A549 (cell line): ENCODE data around the gene ODF2L.

Experiments
- MYC ChIP-seq: IDR thresholded peaks from 2 replicates; pipeline ENCODE4 v1.6.1; 2012; ENCODE audit warnings: mild to moderate bottlenecking, inconsistent platforms, low read length, improper control_type of control experiment, borderline replicate concordance
- NFE2L2 ChIP-seq: fragments of 150-350 bp; conservative IDR thresholded peaks from 2 replicates; pipeline ENCODE4 v1.6.1; 2014; ENCODE audit warnings: low read length
- NPAS2 ChIP-seq: fragments of 250-450 bp; sonication (Bioruptor Pico); IDR thresholded peaks from 2 replicates; pipeline ENCODE4 v1.8.0; 2022; ENCODE audit warnings: mild to moderate bottlenecking, moderate library complexity, borderline replicate concordance
- POLR2A ChIP-seq: IDR thresholded peaks from 2 replicates; pipeline ENCODE4 v1.6.1; 2012; ENCODE audit warnings: mild to moderate bottlenecking, low read length
- SREBF2 ChIP-seq: fragments of 450-650 bp; IDR thresholded peaks from 2 replicates; pipeline ENCODE4 v1.6.1; 2014; ENCODE audit warnings: mild to moderate bottlenecking, moderate library complexity
- TF ChIP-seq, protein P1 (sequence below): fragments of 200-600 bp; sonication (generic); IDR thresholded peaks from 2 replicates; pipeline ENCODE4 v1.6.1; 2016; ENCODE audit warnings: antibody characterized with exemption, mild to moderate bottlenecking, moderate library complexity
- TF ChIP-seq, protein P2 (sequence below): fragments of >200 bp; sonication (Bioruptor Twin); formaldehyde crosslinking; IDR thresholded peaks from 3 replicates; pipeline ENCODE4 v1.5.1; 2016

GRCh38 chr1:86318436-86318835, 77.7 kb downstream of the ODF2L start:
- TF ChIP-seq, protein P1, sequence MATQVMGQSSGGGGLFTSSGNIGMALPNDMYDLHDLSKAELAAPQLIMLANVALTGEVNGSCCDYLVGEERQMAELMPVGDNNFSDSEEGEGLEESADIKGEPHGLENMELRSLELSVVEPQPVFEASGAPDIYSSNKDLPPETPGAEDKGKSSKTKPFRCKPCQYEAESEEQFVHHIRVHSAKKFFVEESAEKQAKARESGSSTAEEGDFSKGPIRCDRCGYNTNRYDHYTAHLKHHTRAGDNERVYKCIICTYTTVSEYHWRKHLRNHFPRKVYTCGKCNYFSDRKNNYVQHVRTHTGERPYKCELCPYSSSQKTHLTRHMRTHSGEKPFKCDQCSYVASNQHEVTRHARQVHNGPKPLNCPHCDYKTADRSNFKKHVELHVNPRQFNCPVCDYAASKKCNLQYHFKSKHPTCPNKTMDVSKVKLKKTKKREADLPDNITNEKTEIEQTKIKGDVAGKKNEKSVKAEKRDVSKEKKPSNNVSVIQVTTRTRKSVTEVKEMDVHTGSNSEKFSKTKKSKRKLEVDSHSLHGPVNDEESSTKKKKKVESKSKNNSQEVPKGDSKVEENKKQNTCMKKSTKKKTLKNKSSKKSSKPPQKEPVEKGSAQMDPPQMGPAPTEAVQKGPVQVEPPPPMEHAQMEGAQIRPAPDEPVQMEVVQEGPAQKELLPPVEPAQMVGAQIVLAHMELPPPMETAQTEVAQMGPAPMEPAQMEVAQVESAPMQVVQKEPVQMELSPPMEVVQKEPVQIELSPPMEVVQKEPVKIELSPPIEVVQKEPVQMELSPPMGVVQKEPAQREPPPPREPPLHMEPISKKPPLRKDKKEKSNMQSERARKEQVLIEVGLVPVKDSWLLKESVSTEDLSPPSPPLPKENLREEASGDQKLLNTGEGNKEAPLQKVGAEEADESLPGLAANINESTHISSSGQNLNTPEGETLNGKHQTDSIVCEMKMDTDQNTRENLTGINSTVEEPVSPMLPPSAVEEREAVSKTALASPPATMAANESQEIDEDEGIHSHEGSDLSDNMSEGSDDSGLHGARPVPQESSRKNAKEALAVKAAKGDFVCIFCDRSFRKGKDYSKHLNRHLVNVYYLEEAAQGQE: no peak
- TF ChIP-seq, protein P2, sequence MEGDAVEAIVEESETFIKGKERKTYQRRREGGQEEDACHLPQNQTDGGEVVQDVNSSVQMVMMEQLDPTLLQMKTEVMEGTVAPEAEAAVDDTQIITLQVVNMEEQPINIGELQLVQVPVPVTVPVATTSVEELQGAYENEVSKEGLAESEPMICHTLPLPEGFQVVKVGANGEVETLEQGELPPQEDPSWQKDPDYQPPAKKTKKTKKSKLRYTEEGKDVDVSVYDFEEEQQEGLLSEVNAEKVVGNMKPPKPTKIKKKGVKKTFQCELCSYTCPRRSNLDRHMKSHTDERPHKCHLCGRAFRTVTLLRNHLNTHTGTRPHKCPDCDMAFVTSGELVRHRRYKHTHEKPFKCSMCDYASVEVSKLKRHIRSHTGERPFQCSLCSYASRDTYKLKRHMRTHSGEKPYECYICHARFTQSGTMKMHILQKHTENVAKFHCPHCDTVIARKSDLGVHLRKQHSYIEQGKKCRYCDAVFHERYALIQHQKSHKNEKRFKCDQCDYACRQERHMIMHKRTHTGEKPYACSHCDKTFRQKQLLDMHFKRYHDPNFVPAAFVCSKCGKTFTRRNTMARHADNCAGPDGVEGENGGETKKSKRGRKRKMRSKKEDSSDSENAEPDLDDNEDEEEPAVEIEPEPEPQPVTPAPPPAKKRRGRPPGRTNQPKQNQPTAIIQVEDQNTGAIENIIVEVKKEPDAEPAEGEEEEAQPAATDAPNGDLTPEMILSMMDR: no peak
- TF ChIP-seq MYC (no peak), SREBF2 (no peak), POLR2A (no peak), NPAS2 (CRISPR knock-in tag) (no peak), NFE2L2 (no peak)
